AG09319 (cell line): ENCODE data around the gene NT5DC2.

Source experiments
- DNase-seq: peaks from one replicate; pipeline ENCODE4 v3.0.0-alpha.2; 2010; ENCODE audit warnings: low read depth; ENCODE audit errors: extremely low read depth
- TF ChIP-seq, protein P1 (sequence below): IDR thresholded peaks from 2 replicates; pipeline ENCODE4 v1.5.1; 2011; ENCODE audit warnings: low read depth, mild to moderate bottlenecking, inconsistent platforms, low read length, moderate library complexity

NT5DC2 gene

DNA sequence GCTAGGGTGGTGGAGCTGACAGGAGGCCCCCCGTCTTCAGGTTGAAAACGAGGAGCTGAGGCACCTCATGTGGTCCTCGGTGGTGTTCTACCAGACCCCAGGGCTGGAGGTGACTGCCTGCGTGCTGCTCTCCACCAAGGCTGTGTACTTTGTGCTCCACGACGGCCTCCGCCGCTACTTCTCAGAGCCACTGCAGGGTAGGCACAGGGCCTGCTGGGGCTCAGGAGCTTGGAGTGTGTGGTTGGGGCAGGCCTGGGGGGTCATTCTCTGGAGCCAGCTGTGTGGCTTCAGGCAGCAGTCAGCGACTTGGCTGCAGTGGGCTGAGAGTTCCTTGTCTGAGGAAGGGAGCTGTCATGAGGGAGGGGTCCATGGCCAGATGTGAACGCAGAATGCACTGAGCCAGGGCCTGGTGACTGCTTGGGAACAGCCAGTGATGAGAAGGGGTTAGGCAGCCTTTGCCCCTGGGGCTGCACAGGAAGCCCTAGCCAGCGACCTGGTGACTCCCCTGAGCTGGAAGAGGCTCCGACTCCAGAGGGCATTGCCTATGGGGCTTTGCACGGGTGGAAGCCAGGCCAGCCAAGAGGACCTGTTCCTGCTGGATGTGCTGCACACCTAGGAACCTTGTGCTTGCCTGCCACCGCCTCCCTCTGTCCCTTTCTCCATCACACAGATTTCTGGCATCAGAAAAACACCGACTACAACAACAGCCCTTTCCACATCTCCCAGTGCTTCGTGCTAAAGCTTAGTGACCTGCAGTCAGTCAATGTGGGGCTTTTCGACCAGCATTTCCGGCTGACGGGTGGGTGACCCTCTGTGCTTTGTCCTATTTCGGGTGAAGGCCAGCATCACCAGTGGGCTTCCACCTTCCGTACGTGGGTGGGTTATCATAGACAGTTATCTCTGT, 43.4 kb downstream of the NT5DC2 start:
- TF ChIP-seq, protein P1, sequence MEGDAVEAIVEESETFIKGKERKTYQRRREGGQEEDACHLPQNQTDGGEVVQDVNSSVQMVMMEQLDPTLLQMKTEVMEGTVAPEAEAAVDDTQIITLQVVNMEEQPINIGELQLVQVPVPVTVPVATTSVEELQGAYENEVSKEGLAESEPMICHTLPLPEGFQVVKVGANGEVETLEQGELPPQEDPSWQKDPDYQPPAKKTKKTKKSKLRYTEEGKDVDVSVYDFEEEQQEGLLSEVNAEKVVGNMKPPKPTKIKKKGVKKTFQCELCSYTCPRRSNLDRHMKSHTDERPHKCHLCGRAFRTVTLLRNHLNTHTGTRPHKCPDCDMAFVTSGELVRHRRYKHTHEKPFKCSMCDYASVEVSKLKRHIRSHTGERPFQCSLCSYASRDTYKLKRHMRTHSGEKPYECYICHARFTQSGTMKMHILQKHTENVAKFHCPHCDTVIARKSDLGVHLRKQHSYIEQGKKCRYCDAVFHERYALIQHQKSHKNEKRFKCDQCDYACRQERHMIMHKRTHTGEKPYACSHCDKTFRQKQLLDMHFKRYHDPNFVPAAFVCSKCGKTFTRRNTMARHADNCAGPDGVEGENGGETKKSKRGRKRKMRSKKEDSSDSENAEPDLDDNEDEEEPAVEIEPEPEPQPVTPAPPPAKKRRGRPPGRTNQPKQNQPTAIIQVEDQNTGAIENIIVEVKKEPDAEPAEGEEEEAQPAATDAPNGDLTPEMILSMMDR, result no peak
- no peak for DNase-seq

DNA sequence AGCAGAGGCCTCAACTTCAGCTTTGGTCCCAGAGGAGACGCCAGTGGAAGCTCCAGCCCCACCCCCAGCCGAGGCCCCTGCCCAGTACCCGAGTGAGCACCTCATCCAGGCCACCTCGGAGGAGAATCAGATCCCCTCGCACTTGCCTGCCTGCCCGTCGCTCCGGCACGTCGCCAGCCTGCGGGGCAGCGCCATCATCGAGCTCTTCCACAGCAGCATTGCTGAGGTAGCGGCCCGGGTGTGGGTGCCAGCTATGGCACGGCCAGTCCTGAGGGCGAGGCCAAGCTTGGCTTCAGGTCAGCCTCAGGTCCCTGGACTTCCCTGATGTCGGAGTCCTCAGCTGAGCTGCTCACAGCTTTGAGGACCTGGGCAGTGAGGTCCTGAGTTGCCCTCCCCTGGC, 44.2 kb downstream of the NT5DC2 start:
- TF ChIP-seq, protein P1, result no peak
- DNase-seq, result no peak

DNA sequence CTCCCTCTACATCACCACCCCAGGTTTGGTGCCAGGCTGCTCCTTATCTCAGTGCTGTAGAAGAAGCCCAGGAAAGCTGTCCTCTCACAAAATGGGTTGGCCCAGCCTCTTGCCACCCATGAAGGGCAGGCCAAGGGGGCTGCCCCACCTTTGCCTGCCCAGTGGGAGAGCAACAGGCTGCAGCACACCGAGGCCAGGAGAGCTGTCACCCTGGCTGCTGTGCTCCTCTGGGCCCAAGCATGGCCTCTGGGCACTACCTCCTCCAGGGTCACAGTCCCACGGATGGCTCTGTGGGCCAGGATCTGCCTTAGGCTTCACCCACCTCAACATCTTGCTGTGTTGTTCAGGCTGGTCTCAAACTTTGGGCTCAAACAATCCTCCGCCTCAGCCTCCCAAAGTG, 44.9 kb downstream of the NT5DC2 start:
- DNase-seq, result no peak
- TF ChIP-seq, protein P1, result no peak

DNA sequence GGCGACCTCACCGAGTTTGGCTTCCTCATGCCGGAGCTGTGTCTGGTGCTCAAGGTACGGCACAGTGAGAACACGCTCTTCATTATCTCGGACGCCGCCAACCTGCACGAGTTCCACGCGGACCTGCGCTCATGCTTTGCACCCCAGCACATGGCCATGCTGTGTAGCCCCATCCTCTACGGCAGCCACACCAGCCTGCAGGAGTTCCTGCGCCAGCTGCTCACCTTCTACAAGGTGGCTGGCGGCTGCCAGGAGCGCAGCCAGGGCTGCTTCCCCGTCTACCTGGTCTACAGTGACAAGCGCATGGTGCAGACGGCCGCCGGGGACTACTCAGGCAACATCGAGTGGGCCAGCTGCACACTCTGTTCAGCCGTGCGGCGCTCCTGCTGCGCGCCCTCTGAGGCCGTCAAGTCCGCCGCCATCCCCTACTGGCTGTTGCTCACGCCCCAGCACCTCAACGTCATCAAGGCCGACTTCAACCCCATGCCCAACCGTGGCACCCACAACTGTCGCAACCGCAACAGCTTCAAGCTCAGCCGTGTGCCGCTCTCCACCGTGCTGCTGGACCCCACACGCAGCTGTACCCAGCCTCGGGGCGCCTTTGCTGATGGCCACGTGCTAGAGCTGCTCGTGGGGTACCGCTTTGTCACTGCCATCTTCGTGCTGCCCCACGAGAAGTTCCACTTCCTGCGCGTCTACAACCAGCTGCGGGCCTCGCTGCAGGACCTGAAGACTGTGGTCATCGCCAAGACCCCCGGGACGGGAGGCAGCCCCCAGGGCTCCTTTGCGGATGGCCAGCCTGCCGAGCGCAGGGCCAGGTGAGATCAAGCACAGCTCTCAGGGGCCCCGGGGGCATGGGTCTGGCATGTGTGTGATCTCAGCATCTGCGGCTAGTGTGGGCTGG, 45.6 kb downstream of the NT5DC2 start:
- TF ChIP-seq, protein P1, result no peak
- DNase-seq, result no peak

DNA sequence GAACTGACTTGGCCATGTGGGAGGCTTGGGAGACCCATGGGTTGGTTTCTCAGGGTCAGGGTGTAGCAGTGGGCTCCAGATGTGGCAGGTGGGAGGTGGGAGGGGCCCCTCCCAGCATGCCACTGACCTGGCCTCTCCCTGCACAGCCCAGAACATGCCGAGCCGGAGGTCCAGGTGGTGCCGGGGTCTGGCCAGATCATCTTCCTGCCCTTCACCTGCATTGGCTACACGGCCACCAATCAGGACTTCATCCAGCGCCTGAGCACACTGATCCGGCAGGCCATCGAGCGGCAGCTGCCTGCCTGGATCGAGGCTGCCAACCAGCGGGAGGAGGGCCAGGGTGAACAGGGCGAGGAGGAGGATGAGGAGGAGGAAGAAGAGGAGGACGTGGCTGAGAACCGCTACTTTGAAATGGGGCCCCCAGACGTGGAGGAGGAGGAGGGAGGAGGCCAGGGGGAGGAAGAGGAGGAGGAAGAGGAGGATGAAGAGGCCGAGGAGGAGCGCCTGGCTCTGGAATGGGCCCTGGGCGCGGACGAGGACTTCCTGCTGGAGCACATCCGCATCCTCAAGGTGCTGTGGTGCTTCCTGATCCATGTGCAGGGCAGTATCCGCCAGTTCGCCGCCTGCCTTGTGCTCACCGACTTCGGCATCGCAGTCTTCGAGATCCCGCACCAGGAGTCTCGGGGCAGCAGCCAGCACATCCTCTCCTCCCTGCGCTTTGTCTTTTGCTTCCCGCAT, 46.4 kb downstream of the NT5DC2 start:
- no peak for DNase-seq
- TF ChIP-seq, protein P1, result no peak

DNA sequence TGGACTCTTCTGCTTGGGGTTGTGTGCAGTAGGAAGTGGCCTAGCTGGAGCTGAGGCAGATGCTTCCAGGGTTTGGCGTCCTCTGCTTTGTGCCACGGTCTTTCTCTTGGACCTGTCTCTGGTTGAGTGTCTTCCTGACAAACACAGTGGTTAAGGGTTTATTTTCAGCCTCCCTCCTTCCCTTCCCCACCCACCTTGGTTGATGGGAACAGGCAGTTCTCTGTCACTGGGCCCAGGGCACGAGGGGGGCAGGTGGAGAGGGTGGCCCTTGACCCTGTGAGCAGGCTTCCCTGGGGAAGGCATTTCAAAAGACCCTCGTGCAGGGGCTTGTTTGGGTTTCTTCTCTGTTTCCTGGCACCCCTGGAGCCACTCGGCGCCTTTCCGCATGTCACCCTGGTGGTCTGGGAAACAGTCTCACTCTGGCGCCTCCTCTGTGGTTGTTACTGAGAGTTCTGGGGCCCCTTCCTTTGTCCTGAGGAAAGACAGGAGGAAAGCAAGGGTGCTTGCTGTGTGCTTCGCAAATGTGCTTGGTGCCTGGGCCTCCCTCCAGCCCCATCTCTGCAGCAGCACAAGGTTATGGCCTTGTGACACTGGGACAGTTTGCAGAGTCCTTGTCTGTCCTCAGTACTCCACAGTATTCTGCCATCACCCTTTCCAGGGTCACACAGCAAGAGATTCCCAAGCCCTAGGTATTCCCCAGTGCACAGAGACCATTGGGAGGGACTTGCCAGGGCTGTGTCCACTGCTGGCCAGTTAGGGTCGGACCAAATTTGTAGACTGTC, 48.8 kb downstream of the NT5DC2 start:
- no peak for DNase-seq
- TF ChIP-seq, protein P1, result no peak
